GM18909 (cell line): ENCODE data around the gene ZBTB26.

ENCODE experiments used
- ATAC-seq: cut with Tn5 transposase; IDR thresholded peaks from one replicate; pipeline ENCODE4 v1.9.1; 2021; ENCODE audit warnings: mild to moderate bottlenecking; ENCODE audit not compliant: unreplicated experiment, poor library complexity

The ZBTB26 gene, protein sequence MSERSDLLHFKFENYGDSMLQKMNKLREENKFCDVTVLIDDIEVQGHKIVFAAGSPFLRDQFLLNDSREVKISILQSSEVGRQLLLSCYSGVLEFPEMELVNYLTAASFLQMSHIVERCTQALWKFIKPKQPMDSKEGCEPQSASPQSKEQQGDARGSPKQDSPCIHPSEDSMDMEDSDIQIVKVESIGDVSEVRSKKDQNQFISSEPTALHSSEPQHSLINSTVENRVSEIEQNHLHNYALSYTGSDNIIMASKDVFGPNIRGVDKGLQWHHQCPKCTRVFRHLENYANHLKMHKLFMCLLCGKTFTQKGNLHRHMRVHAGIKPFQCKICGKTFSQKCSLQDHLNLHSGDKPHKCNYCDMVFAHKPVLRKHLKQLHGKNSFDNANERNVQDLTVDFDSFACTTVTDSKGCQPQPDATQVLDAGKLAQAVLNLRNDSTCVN

DNA sequence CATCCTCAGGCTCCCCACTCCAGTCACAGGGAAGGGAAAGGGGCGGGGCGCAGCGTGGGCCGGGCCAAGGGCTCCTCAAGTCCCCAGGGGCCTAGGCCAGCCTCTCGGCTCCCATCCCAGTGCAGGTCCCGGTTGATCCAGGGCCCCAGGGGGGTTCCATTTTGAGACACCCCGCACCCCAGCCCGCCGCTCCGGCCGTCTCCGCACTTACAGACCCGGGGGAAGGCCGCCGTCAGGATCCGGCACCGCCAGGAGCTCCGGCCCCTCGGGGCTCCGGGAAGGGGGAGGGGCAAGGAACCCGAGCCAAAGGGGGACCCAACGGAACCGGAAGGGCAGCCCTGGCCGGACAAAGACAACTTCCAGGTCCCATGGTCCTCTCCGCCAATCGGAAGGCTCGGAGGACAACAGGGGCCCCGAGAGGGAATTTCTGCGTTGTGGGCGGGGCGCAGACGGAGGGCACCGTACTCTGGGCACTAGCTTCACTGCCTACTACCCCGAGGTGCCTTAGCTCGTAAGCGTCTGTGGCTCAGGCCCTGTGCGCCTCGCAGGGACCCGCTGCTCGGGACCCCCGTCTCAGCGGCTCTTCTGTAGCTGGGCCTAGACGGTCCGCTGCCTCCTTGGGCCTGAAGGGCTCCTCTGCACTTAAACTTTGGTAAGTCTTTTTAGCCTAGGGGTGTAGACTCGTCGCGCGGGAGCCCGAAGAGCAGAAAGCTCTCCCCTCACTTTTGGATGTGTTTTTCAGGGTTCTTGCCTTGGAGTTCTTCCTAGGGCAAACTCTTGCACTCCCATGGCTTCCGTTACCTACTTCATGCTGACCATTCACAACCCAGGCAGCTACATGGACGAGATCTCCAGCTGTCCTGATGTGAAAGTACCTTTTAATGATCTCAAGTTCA lies at the start of gene ZBTB26:
TSS of gene ZBTB26 (minus strand) at position 287 of the 896 bp plus-strand sequence. CDS start 11,578 bp downstream, outside the sequence.
- peak; percentile 97 for ATAC-seq

DNA sequence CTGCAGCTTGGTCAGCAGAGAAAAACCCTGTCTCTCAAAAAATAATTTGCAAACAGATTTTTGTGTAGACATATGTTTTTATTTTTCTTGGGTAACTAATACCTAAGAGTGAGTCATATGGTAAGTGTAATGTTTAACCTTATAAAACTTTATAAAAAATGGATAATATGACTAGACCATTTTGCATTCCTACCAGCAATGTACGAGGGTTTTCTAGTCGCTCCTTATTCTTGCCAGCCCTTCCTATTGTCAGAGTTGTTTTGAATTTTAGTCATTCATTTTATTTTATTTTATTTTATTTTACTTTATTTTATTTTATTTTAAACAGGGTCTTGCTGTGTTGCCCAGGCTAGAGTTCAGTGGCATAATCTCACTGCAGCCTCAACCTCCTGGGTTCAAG lies 47.3 kb upstream of the ZBTB26 start:
- ATAC-seq, result no peak

DNA sequence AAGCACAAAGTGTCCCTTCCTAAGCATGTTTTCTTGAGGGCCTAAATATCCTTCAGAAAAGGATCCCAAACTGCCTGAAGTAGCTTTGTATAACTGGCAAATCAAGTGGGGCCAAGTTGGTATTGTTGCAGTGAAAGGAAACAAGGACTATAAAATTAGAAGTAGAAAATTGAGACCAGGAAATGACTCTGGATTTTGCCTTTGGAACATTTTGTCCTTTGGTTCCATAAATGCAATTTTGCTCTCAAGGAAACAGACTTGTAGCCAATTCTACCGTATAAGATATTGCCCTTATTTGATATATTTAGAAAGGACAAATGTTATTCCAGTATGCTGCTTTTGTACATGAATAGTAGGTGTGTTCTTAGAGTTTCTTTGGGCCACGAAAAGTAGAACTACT lies 43.9 kb upstream of the ZBTB26 start:
- no peak for ATAC-seq

DNA sequence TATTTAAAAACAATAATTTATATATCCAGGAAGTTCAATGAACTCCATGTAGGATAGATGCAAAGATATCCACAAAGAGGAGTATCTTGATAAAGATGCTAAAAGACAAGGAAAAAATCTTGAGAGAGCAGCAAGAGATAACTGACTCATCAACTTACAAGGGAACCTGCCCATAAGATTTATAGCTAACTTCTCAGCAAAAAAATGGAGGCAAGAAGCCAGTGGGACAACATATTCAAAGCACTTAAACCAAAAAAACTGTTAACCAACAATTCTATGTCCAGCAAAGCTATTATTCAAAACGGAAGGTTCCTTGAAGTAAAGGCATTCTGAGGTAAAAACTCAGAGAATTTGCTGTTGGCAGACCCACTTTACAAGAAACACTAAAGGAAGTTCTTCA lies 29.8 kb upstream of the ZBTB26 start:
- no peak for ATAC-seq

DNA sequence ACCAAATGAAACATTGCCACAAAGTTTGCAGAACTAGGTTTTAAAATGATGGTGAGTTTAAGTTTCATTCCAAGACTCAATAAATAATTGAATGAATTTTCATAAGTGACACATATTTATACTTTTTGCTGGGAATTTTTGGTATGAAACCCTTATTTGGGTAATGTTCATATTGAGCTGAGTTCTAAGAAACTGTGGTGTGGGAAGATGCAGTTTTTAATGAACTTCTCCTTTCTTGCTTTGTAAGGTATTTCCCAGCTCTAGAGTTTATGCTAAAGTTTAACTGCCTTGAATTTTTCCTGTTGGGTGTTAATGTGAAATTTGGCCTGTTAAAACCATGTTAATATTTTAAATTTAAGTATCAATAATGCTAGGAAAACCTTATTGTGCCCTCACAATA lies 24.6 kb upstream of the ZBTB26 start:
- no peak for ATAC-seq

DNA sequence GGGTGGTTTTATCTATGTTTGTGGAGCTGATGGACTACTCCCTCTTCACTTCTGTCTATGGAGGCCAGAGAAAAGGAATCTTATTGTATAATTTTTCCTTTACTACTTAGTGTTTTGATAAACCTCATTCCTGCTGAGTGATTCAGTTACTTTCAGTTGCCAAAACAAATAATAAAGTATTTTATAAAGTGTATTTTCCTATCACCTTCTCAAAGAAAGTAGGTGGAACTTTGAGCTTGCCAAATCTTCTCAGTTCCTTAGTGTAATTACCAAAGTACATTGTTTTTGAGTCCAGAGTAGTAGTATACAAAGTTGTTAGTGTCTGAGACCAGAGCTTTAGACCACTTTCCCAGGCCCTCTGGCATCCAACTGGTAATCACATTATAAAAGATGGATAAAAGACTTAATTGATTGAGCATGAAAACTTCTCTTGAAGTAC lies 23.0 kb upstream of the ZBTB26 start:
- ATAC-seq, result no peak

DNA sequence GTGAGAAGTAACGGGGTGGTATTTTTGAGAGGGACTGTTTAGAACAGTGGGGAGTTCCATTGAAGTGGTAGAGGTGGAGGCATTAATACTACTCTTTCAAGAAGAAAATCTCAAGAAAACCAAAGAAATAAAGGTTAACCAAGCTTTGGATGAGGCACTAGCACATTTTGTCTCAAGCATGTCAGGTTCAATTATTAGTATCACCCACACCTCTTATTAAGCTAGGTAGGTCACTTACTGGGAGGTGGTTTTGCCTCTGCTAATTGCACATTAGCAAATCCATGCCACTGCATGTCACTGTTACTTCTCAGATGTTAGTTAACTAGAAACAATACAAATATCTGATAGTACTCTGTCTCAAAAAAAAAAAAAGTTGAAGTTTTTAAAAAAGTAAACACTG lies 19.7 kb upstream of the ZBTB26 start:
- no peak for ATAC-seq

DNA sequence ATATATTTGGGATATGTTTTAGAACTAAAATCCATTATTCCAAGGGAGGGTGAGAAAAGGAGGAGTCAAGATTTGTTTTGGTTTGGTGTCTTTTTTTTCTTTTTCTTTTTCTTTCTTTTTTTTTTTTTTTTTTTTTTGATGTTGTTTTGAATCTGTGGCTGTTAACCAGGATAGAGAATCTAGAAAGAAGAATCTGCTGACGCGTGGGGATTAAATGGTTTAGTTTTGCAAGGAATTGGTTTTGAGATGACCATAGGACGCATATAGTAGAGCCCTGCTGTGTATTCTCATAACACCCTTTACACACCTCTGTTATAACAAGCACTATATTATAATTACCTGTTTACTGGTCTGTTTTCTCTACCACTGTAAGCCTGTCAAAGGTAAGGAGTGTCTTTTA lies 19.0 kb upstream of the ZBTB26 start:
- no peak for ATAC-seq

DNA sequence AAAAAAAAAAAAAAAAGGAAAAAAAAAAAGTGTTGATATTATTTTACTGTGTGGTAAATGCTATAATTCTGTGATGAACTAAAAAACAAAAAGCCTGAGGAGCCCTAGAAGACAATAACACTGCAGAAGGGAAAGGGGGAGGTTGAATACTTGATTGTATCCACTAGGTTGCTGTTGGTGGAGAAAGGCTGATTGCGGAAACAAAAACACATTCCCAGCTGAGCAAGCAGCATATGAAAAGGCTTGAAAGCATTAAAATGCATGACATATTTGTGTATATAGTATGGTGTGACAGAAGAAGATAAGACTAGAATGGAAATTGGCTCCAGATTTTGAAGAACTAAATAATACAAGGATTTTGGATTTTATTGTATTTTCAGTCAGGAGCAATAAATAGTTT lies 18.4 kb upstream of the ZBTB26 start:
- no peak for ATAC-seq

DNA sequence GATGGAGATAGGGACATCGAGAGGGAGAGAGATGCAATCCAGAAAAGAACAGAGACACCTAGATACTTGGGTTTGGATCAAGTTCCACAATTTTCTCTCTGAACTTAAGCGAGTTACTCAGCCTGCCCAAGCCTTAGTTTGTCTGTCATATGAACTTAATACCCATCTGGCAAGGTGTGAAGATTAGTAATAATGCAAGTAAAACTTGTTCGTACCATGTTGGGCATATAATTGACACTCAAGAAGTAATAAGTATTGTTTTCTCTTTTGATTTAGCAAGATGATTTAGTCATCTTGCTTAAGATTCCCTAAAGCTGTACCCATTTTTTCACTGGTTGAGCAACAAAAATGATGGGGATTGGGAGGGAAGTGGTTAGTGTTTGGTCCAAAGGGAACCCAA lies 17.0 kb upstream of the ZBTB26 start:
- ATAC-seq, result no peak

DNA sequence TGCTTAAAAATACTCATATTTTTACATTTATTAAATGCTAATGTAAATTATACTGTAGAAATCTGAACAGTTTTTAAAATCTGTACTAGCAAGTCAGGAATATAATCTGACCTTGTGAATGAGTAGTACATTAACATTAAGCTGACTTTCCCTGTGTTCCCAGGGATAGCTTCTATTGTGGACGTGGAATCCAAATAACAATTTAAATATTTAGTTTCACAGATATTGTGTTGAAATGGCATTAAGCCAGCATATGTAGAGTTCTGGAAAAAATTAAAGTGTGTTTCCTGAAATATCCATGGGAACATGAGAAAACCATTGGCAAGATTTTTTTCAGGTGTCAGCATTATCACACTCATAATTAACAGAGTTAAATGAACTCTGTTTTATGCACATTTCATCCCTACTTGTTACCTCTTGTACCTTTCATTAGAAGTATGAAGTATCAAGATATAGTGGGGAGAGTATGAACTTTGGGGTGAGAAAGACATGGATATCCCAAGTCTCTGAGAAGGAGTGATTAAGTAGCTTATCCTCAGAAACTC lies 15.2 kb upstream of the ZBTB26 start:
- no peak for ATAC-seq

DNA sequence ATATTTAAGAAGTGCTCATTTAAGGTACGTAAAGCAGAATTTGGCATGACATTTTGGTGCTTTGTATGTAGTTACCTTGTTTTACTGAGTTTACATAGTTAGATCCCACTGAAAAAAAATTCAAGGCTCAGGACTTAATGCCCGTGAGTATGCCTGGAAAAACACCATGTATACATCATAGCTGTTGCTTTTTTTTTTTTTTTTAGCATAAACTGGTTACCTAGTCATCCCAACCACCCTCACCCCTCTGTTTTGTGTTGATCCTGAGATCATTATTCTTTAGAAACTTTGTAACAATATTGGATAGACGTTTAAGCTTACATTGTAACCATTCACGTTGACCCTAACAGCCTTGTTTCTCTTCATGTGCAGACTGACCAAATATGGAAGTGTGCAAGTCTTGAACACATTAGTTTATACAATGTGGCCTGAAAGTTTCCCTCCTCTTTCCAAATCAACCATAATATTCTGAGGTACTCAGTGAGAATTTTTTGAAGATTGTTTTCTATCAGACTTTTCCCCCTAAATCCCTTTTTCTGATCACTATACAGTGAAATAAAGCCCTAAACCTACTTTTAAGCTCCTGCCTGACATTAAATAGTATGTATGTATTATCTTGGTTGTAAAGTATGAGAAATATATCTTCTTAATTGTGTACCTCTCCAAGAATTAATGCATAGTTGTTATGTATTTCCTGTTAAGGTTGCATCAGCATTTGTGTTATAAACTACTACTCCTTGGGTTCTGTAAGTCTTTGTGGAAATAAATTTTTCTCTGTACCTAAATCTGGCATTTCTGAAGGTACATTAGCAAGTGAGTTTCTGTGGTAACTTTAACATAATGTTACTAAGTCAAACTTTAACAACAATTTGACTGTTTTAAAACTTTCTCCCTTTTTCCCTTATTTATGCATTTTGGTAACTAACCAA lies 13.9 kb upstream of the ZBTB26 start:
- ATAC-seq, result no peak

DNA sequence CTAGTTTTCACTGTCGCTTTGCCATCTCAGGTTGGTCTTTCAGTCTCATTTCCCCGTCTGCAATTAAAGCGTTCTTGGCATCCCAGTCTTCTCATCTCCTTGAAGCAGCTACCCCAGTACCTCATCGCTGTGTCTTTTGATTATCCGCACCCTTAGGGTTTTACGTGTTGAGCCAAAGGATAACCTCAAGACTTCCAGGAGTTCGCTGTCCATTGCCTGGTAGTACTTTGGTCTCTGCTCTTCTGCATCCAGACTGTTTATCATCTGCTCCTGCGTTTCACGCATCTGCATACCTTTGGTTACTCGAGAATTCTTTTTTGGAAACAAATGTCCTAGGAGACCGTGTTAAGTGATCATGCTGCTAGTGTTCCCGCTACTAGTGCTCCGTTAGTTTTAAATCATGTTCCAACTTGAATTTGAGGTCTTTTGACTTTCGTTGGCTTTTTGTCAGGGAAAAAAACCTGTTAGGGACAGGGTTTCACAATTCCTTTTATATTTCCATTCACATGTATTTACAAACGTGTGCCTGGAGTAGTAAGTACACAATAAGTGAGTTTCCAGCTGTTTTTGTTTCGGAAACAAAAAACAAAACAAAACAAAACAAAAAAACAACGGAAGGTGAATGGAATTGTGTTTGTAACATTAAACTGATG lies 10.4 kb upstream of the ZBTB26 start:
- ATAC-seq, result peak; percentile 3

DNA sequence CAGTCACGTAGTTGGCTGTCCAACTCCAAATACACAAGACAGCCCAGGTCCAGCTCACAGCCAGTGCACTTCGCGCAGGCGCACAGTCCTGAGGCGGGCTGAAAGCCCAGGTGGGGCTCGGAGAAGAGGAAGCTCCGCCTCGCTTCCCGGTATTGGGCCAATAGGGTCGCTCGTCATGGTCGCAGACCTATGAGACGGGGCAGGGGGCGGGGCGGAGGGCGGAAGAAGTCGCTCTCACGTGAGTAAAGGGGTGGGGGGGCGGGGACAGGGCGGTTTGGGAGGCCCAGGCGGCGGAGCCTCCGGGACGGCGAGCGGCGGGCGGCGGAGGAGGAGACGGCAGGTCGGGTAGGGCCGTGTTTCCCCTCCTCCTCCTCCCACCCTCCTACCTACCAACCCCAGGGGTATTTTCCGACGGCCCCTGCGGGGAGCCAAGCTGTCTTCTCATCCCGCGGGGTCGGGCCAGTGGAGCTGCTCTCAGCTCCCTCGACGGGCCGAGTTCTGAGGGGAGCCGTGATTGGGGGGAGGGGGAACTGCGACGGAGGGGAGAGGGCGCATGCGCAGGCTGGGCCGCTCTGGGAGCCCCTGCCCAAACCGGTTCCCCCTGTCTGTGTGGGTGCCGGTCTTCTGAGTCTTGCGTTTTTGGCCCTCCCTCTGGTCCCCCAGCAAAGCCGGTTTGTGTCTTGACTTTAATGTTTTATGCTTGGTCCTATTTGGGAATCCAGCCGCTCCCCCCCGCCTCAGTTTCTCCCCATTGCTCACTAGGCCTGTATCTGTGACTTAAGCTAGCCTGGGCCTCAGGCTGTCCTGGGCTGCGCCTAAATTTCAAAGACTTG lies 9.7 kb upstream of the ZBTB26 start, which contains the start of gene RABGAP1:
TSS of gene RABGAP1 (plus strand) at position 272 of the 833 bp plus-strand sequence. CDS start 16,040 bp downstream, outside the sequence.
- peak; percentile 97 for ATAC-seq

DNA sequence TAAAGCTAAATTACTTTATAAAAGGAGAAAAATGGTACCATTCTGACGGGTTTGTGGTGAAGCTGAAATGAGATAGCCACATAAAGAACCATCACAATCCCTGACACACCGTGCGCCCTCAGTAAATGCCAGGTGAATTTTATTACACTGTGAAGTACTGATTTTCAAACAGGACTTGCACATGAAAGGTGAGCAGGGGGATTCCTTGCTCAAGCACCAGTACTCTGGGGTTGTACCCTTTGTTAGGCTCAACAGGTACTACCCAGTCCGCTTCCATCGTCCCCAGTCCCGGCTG lies 9.1 kb upstream of the ZBTB26 start:
- no peak for ATAC-seq

DNA sequence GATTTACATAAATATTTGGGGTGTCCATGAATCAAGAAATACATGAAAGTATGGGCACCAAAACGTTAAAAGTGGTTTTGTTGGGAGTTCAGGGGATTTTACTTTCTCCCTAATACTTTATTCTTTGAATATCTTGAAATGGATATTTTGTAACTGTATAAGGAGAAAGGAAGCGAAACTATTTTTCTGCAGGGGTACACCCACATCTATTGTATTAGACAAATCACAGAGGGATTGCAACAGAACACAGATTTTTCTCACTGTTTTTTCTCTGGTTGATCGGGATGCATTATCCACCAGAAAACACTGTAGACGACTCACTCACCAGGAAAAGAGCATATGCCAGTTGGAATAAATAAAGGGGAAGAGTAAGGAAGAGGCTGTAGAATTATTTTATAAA lies 8.3 kb upstream of the ZBTB26 start:
- no peak for ATAC-seq

DNA sequence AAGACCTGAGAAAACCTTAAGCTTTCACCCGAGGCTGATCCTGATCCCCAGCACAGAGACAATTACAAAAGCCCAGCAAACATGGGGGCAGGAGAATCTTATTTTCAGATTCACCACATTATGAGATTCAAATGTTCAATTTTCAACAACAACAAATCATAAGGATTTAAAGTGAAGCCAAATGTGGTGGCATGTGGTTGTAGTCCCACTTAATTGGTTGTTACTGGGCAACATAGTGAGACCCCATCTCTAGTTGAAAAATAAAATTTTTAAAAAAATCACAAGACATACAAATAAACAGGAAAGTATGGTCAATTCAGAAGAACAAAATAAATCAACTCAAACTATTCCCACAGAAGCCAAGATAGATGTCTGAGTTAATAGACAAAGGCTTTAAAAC lies 5.6 kb upstream of the ZBTB26 start:
- ATAC-seq, result no peak

DNA sequence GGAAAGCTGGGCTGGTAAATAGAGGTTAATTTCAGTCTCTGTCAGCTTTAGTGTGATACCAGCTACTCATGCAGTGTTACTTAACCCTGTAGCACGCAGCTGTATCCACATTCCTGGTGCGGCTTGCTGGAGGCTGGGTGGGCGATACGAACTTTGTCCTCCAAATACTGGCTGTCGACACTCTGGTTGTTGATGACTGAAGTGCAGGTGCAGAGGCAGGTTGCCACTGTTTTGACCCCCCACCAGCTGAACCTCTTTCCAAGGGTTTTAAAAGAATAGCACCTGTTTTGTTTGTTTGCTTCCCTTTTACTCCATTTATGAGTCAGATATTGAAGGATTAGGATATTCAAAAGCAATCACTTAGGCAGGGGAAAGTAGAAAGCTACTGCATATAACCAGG lies 5.2 kb upstream of the ZBTB26 start:
- no peak for ATAC-seq
